Muscle layer of duodenum (tissue), 2 donors: Measurements from ENCODE around the gene E2F4.

ENCODE experiments used
- H3K27ac ChIP-seq: one replicate; pipeline ENCODE4 v1.7.0; 2013; ENCODE audit warnings: mild to moderate bottlenecking, low read length
- H3K27me3 ChIP-seq: one replicate; pipeline ENCODE4 v1.7.0; 2013; ENCODE audit warnings: low read depth, mild to moderate bottlenecking, control low read depth, low read length
- H3K36me3 ChIP-seq, 2 donors: one replicate each; pipeline ENCODE4 v1.7.0; 2013; ENCODE audit warnings: low read length in 2 of 2, control low read depth in 1 of 2, mild to moderate bottlenecking in 1 of 2; ENCODE audit not compliant: insufficient read depth in 2 of 2, control insufficient read depth in 1 of 2
- H3K4me1 ChIP-seq, 2 donors: one replicate each; pipeline ENCODE4 v1.7.0; 2013; ENCODE audit warnings: low read length in 2 of 2, mild to moderate bottlenecking in 2 of 2, control low read depth in 1 of 2, moderate library complexity in 1 of 2; ENCODE audit not compliant: insufficient read depth in 2 of 2, control insufficient read depth in 1 of 2
- H3K4me3 ChIP-seq, 2 donors: one replicate each; pipeline ENCODE4 v1.7.0; 2013; ENCODE audit warnings: low read length in 2 of 2, low read depth in 1 of 2, mild to moderate bottlenecking in 1 of 2
- H3K9me3 ChIP-seq, 2 donors: one replicate each; pipeline ENCODE4 v1.7.0; 2013; ENCODE audit warnings: low read length in 2 of 2, control low read depth in 1 of 2, mild to moderate bottlenecking in 1 of 2; ENCODE audit not compliant: control insufficient read depth in 1 of 2
- donor health status: healthy.

E2F4 gene

DNA sequence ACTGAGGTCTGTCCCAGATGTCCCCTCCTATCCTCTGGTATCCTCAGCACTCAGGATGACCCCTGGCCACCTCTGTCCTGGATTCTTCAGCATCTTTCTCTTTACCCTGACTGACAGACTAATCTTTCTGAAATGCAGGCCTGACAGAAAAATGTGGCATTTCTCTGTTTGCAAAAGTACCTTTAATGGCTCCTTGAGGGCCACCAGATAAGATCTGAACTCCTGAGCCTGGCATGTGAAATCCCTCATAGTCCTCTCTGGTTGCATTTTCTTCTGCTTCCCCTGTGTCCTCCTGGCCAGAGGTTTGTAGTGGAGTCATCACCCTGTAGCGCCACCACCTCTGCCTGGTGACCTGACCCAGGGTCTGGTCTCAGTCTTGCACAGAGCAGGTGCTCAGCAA, 4.9 kb downstream of the E2F4 start:
- Histone ChIP-seq H3K9me3 (no peaks in the 10 kb centered on the region), H3K4me1 (peaks cover 15 to 31% of the 10 kb centered on the region in 2 donors), H3K27ac (no peak overlapping the region), H3K27me3 (no peaks in the 10 kb centered on the region), H3K36me3 (peaks cover 46 to 49% of the 10 kb centered on the region in 2 donors), H3K4me3 (no peak overlapping the region)

DNA sequence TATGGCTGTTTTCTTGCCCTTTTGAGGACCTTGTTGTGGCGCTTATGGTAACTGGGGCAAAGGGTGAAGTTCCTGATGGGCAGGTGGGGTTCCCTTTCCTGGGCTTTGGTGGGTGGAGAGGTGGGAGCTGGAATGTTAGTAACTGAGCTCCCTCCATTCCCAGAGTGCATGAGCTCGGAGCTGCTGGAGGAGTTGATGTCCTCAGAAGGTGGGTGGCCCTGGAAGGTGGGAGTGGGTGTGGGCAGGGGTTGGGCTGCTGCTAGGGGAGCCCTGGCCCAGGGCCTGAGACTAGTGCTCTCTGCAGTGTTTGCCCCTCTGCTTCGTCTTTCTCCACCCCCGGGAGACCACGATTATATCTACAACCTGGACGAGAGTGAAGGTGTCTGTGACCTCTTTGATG, 5.7 kb downstream of the E2F4 start:
- Histone ChIP-seq H3K27me3 (no peaks in the 10 kb centered on the region), H3K4me1 (peaks cover 13 to 27% of the 10 kb centered on the region in 2 donors), H3K9me3 (no peaks in the 10 kb centered on the region), H3K4me3 (no peak overlapping the region), H3K27ac (no peak overlapping the region), H3K36me3 (peaks cover 46 to 54% of the 10 kb centered on the region in 2 donors)

DNA sequence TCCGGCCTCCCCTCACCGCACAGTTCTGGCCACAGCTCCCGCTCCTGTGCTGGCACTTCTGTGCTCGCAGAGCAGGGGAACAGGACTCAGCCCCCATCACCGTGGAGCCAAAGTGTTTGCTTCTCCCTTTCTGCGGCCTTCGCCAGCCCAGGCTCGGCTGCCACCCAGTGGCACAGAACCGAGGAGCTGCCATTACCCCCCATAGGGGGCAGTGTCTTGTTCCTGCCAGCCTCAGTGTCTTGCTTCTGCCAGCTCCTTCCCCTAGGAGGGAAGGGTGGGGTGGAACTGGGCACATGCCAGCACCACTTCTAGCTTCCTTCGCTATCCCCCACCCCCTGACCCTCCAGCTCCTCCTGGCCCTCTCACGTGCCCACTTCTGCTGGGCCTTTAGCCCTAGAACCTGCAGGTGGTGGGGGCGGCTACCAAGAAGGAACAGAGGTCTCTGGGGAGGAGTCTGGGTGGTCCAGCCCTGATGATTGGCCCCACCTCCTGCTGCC, 6.3 kb downstream of the E2F4 start:
- Histone ChIP-seq H3K4me3 (no peak overlapping the region), H3K9me3 (no peaks in the 10 kb centered on the region), H3K27me3 (no peaks in the 10 kb centered on the region), H3K27ac (peak overlapping the region; percentile 56), H3K4me1 (peaks cover 8 to 22% of the 10 kb centered on the region in 2 donors), H3K36me3 (peaks cover 46 to 58% of the 10 kb centered on the region in 2 donors)

DNA sequence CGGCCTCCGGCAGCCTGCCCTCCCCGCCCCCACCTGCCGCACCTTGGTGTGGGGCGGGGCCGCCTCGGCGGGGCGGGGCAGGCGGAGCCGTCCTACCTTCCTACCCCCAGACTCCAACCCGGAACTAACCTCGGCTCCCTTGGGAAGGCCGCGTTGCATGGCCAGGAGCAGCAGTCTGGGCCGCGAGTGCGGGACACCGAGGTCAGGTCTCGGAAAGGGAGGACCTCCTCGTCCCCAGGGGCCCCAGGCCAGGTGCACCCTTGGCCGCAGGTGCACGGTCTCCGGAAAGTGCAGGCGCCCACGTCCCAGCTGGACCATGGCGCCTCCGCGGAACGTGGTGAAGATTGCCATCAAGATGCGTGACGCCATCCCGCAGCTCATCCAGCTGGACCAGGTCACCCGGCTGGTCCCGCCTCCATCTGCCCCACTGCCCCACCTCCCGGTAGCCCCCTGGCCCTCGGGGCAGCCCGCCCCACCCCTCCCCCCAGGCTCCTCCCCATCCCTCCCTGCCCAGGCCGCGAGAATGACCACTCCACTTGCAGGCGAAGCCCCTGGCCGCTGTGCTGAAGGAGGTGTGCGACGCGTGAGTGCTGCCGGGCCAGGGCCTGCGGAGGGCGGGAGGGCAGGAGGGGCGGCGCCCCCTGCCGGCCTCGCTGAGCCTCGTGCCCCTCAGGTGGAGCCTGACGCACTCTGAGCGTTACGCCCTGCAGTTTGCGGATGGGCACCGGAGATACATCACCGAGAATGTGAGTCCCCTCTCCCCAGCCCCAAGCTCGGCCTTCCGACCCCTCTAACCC, 7.3 kb downstream of the E2F4 start, which contains the start of gene ELMO3:
Gene ELMO3, plus strand, starts transcription at position 121 of the 797 bp plus-strand sequence. Its CDS starts 196 bp downstream, at position 317.
- Histone ChIP-seq H3K36me3 (peaks cover 40 to 52% of the 10 kb centered on the region in 2 donors), H3K4me1 (peaks cover 0 to 13% of the 10 kb centered on the region in 2 donors), H3K27ac (peak within 1 kb of the TSS; percentile 56), H3K27me3 (no peaks in the 10 kb centered on the region), H3K9me3 (no peaks in the 10 kb centered on the region), H3K4me3 (peak within 1 kb of the TSS in 1 of 2 donors; percentile 11)

DNA sequence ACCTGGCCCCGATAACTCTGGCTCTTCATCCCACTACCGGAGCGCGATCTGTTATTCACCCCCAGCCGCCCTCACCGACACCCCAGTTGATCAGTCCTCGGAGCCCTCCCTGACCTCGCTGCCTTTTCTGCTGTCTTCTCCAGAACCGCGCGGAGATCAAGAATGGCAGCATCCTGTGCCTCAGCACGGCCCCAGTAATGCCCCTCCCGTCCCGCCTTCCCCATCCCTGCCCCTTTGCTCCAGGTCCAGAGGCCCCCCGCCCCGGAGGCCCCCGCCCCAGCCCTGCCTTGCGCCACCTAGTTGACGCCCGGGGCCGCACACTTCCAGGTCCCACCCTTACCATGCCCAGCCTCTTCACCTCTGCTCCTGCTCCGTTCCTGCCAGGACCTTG, 7.8 kb downstream of the E2F4 start:
- H3K4me3 ChIP-seq, result peak overlapping the region in 1 of 2 donors; percentile 11
- H3K36me3 ChIP-seq, result peaks cover 34 to 46% of the 10 kb centered on the region in 2 donors
- H3K27ac ChIP-seq, result no peak overlapping the region
- no peaks in the 10 kb centered on the region for H3K9me3 ChIP-seq
- H3K4me1 ChIP-seq, result peaks cover 0 to 11% of the 10 kb centered on the region in 2 donors
- H3K27me3 ChIP-seq, result no peaks in the 10 kb centered on the region

DNA sequence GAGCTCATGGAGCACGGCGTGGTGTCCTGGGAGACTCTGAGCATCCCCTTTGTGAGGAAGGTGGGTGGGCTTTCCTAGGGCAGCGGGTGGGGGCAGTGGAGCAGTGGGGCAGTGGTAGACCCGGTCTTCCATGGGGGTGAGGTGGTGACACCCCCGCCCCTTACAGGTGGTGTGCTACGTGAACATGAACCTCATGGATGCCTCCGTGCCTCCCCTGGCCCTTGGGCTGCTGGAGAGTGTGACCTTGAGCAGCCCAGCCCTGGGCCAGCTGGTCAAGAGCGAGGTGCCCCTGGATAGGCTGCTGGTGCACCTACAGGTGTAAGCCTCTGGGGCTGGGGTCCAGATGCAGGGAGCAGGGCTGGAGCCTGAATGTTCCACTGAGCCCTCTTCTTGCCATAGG, 8.5 kb downstream of the E2F4 start:
- H3K36me3 ChIP-seq, result peaks cover 27 to 39% of the 10 kb centered on the region in 2 donors
- H3K9me3 ChIP-seq, result no peaks in the 10 kb centered on the region
- H3K4me3 ChIP-seq, result no peak overlapping the region
- H3K27me3 ChIP-seq, result no peaks in the 10 kb centered on the region
- H3K4me1 ChIP-seq, result peaks cover 0 to 11% of the 10 kb centered on the region in 2 donors
- no peak overlapping the region for H3K27ac ChIP-seq

DNA sequence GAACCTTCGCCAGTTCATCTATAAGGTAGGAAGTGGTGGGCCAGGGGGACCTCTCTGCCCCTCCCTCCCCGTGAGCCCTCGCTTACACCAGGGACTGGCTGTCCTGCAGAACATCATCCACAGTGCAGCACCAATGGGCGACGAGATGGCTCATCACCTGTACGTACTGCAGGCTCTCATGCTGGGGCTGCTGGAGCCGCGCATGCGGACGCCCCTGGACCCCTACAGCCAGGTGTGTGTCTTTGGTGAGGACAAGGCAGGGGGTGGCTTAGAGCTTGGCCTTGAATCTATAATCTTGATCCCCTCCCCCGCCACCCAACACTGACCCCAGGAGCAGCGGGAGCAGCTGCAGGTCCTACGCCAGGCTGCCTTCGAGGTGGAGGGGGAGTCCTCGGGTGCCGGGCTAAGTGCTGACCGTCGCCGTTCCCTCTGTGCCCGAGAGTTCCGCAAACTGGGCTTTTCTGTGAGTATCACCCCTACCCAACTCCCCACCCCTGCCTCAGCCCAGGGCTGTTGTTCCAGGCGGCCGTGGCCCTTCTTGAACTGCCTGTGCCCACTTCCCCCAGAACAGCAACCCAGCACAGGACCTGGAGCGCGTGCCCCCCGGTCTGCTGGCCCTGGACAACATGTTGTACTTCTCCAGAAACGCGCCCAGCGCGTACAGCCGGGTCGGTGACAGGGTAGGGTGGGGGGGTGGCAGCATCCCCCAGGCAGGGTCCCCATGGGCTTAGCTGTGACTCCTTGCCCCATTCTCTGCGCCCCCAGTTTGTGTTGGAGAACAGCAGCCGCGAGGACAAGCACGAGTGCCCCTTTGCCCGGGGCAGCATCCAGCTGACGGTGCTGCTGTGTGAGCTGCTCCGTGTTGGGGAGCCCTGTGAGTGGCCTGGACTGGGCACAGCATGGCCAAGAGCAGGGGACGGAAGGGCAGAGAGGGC, 9.7 kb downstream of the E2F4 start:
- Histone ChIP-seq H3K9me3 (no peaks in the 10 kb centered on the region), H3K27me3 (no peaks in the 10 kb centered on the region), H3K27ac (no peak overlapping the region), H3K36me3 (peaks cover 15 to 28% of the 10 kb centered on the region in 2 donors), H3K4me3 (no peak overlapping the region), H3K4me1 (peaks cover 0 to 11% of the 10 kb centered on the region in 2 donors)

DNA sequence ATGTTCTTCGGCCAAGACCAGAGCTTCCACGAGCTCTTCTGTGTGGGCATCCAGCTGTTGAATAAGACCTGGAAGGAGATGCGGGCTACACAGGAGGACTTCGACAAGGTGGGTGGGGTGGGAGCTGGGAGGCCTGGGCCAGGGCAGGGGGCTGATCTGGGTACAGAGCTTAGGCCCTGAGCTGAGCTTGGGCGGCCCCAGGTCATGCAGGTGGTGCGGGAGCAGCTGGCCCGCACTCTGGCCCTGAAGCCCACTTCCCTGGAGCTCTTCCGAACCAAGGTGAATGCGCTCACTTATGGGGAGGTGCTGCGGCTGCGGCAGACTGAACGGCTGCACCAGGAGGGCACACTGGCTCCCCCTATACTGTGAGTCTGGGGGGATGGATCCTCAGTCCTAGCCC, 10.5 kb downstream of the E2F4 start:
- H3K4me3 ChIP-seq, result no peak overlapping the region
- H3K27ac ChIP-seq, result no peak overlapping the region
- H3K9me3 ChIP-seq, result no peaks in the 10 kb centered on the region
- H3K36me3 ChIP-seq, result peaks cover 7 to 20% of the 10 kb centered on the region in 2 donors
- H3K4me1 ChIP-seq, result peaks cover 0 to 11% of the 10 kb centered on the region in 2 donors
- no peaks in the 10 kb centered on the region for H3K27me3 ChIP-seq

DNA sequence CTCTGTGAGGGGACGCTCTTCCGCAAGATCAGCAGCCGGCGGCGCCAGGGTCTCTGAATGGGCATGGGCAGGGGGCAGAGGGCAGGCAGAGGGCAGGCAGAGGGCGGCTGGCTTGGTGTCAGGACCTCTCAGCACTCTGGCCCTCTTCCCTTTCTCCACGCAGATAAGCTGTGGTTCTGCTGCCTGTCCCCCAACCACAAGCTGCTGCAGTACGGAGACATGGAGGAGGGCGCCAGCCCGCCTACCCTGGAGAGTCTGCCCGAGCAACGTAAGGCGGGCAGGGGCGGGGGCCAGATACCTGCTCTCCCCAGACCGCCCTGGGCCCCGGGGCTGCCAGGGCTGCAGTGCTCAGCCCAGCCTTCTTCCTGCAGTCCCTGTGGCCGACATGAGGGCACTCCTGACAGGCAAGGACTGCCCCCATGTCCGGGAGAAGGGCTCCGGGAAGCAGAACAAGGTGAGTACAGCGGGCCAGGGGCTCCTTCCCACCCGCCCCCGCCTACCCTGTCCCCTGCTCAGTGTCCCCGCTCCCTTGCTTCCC, 11.1 kb downstream of the E2F4 start:
- Histone ChIP-seq H3K27me3 (no peaks in the 10 kb centered on the region), H3K9me3 (no peaks in the 10 kb centered on the region), H3K4me3 (no peak overlapping the region), H3K4me1 (peaks cover 0 to 11% of the 10 kb centered on the region in 2 donors), H3K27ac (no peak overlapping the region), H3K36me3 (peaks cover 1 to 14% of the 10 kb centered on the region in 2 donors)

DNA sequence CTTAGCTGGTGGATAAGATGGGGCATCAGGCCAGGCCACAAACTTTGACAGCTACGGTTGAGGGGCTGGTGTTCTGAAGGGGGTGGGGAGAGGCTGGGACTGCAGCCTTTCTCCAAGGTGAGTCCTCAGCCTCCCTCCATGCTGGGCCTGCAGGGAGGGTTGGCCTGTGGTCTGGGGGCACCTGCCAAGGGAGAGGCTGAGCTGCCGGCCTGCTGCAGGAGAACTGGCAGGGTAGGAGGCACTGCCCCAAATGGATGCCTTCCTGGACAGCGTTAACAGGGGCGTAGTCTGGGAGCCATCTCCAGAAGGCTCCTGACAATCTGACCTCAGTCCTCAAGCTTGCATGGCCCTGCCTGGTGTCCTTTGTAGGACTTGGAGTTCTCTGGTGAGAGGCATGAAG, 12.1 kb downstream of the E2F4 start:
- Histone ChIP-seq H3K9me3 (no peaks in the 10 kb centered on the region), H3K36me3 (peaks cover 0 to 9% of the 10 kb centered on the region in 2 donors), H3K4me1 (peaks cover 0 to 2% of the 10 kb centered on the region in 2 donors), H3K27me3 (no peaks in the 10 kb centered on the region), H3K4me3 (no peak overlapping the region), H3K27ac (no peak overlapping the region)
